Measurements from ENCODE around the gene CAMK1D. TPM values are rescaled to one million over a fixed set of nuclear protein-coding genes. Genes with fewer than 3 reads are reported as not detected.

CAMK1D gene
- total and polyA plus RNA-seq, 10 of the 15 experiments (the other 5 are each of a cell fraction or from before 2014, with no cell fraction given): 2.1 to 35.5 (median 14.7) TPM

- WGBS (ENCODE audit: insufficient coverage, insufficient replicate concordance, low lambda C conversion rate, missing lambda C conversion rate): 100% methylated on average over 2 of the region's 2 CpGs
- TF ChIP-seq RAD21 (IDR thresholded peaks at IDR 0.05; ENCODE audit: insufficient read depth, low read depth, low read length) (no peak), HDAC2 (IDR thresholded peaks at IDR 0.05) (no peak), CBX3 (IDR thresholded peaks at IDR 0.05; ENCODE audit: borderline replicate concordance, low read depth) (no peak), IRF5 (IDR thresholded peaks at IDR 0.05; ENCODE audit: borderline replicate concordance) (no peak), ZBTB33 (IDR thresholded peaks at IDR 0.05) (no peak), ZBTB11 (CRISPR knock-in tag; IDR thresholded peaks at IDR 0.05) (no peak), CTCF (IDR thresholded peaks at IDR 0.05 in 2 of 3, conservative IDR thresholded peaks at IDR 0.05 in 1 of 3; ENCODE audit: control insufficient read depth in 2 of 3, extremely low read depth in 1 of 3, insufficient read depth in 1 of 3, low read depth in 3 of 3, low read length in 3 of 3) (no peak), MYB (IDR thresholded peaks at IDR 0.05; ENCODE audit: borderline replicate concordance, low read depth, low read length) (no peak), ZNF24 (IDR thresholded peaks at IDR 0.05) (no peak)
- no TSS peak for BruUV-seq (replicated peaks)
- H3K4me3 ChIP-seq: no peak overlapping the region
- no peaks in the 10 kb centered on the region for H4K20me1 ChIP-seq (ENCODE audit: control insufficient read depth, insufficient read depth)
- no peak overlapping the region for H2AFZ ChIP-seq (ENCODE audit: control insufficient read depth, low read depth, low read length)
- intact Hi-C loops (cut with micrococcal nuclease; ENCODE audit: unreplicated experiment) (no loop called here), in situ Hi-C loops (cut with MboI) (no loop called here)
- ChIA-PET SMC1A (ENCODE audit: uncharacterized antibody, unreplicated experiment) (interaction anchor here (0.7 to 1.2 kb wide), 2 partner anchors 17 to 27 kb away, joined by 3 to 5 read pairs; no protein-coding TSS in a partner anchor), CTCF (interaction anchor here (0.6 to 1.1 kb wide), 3 partner anchors 14 to 329 kb away, joined by 3 to 6 read pairs (median 3); no protein-coding TSS in a partner anchor), RAD21 (ENCODE audit: unreplicated experiment) (interaction anchor here (1.2 to 1.5 kb wide), 2 partner anchors 38 to 63 kb away, joined by 4 to 5 read pairs; no protein-coding TSS in a partner anchor), POLR2A (interaction anchor here (0.5 to 0.6 kb wide), 2 partner anchors 36 to 123 kb away, joined by 3 read pairs; no protein-coding TSS in a partner anchor)
- no peak overlapping the region for H3K27ac ChIP-seq (ENCODE audit: control insufficient read depth, insufficient read depth)
- no peak for ATAC-seq
- no peaks in the 10 kb centered on the region for H3K36me3 ChIP-seq (ENCODE audit: control insufficient read depth in 2 of 2, insufficient read depth in 2 of 2, low read length in 1 of 2)
- H3K27me3 ChIP-seq (replicated peaks in 1 of 2; ENCODE audit: control insufficient read depth in 2 of 2, insufficient read depth in 2 of 2, low read length in 1 of 2): no peaks in the 10 kb centered on the region
- H3K79me2 ChIP-seq (ENCODE audit: control insufficient read depth, insufficient read depth, low read length): no peaks in the 10 kb centered on the region
- peaks cover 4% of the 10 kb centered on the region for H3K4me1 ChIP-seq (ENCODE audit: control insufficient read depth, insufficient read depth, low read length)
- FAIRE-seq: no peak
- no peak for DNase-seq (ENCODE audit: low read depth, low spot score)
- H3K4me2 ChIP-seq (ENCODE audit: control insufficient read depth, insufficient read depth): no peak overlapping the region
- no peaks in the 10 kb centered on the region for H3K9me3 ChIP-seq (replicated peaks; ENCODE audit: control insufficient read depth, insufficient read depth, low read length)
- H3K9ac ChIP-seq (ENCODE audit: control insufficient read depth, insufficient read depth, low read length): no peak overlapping the region
Measured at GRCh38 chr10:12327476-12327875, 21.9 kb upstream of the CAMK1D start.

Measured in GM12878 (cell line).